T follicular helper cell (primary cell): ENCODE results near the gene HS3ST3B1.
A peak's percentile ranks its signal among the peaks of the same experiment; 100 is the strongest.

Experiments used
- DNase-seq: peaks from one replicate; pipeline ENCODE4 v3.0.0-alpha.2; 2020; ENCODE audit warnings: low read depth

The HS3ST3B1 gene

GRCh38 chr17:14303343-14304221 lies 2.7 kb downstream of the HS3ST3B1 start:
- peak; percentile 36 for DNase-seq

- DNase-seq = no peak
Observed at GRCh38 chr17:14304222-14304772, 3.4 kb downstream of the HS3ST3B1 start.

DNA sequence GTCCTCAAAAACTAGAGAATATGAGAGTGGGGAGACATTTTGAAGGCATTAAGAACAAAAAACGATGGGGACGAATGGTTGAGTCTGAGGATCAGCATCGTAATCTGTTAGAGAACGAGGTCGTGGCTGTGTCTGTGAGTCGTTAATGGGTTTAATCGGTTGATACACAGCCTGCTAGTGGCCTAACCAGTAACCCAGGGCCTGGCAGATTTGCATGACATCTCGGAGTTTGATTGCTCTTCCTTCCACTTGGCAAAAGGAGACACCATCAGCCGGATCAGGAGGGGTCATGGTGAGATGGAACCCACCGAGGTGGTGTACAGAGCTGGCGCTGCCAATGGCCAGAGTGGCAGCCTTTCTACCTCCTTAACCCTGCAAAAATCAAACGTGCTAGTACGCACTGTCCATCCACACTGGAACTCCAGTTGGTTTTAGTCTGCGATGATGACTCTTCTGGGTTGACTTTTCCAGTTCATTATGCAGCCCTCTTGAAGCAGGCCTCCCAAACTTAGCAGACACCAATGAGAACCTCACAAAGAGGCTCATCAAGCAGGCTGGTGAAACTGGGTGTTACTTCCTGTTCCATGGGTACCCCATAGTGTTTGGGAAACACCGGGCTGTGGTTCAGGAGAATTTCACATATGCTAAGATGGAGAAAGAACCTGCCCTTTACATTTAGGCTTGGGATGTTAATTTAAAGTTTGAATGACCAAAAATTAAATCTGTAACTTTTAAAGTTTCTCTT lies 4.1 kb downstream of the HS3ST3B1 start:
- no peak for DNase-seq

- DNase-seq = no peak
Observed at GRCh38 chr17:14305785-14306496, 5.1 kb downstream of the HS3ST3B1 start.

GRCh38 chr17:14306596-14306995 lies 5.7 kb downstream of the HS3ST3B1 start:
- no peak for DNase-seq

GRCh38 chr17:14307560-14308024 lies 6.7 kb downstream of the HS3ST3B1 start:
- DNase-seq = no peak

DNA sequence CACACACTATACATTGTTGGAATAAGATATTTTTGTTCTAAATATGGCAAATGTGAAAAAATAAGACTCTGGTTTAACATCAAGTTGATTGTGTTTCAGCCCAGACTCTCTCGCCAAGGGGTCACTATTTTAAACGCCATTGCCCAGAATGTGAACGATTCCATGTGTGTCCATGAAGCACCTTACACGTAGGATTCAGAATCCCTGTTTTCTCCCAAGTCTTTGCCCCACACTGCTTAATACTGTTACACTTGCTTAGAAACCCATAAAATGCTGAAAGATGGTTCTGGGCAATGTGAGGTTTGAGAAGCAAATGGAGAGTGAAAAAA lies 7.7 kb downstream of the HS3ST3B1 start:
- no peak for DNase-seq

DNA sequence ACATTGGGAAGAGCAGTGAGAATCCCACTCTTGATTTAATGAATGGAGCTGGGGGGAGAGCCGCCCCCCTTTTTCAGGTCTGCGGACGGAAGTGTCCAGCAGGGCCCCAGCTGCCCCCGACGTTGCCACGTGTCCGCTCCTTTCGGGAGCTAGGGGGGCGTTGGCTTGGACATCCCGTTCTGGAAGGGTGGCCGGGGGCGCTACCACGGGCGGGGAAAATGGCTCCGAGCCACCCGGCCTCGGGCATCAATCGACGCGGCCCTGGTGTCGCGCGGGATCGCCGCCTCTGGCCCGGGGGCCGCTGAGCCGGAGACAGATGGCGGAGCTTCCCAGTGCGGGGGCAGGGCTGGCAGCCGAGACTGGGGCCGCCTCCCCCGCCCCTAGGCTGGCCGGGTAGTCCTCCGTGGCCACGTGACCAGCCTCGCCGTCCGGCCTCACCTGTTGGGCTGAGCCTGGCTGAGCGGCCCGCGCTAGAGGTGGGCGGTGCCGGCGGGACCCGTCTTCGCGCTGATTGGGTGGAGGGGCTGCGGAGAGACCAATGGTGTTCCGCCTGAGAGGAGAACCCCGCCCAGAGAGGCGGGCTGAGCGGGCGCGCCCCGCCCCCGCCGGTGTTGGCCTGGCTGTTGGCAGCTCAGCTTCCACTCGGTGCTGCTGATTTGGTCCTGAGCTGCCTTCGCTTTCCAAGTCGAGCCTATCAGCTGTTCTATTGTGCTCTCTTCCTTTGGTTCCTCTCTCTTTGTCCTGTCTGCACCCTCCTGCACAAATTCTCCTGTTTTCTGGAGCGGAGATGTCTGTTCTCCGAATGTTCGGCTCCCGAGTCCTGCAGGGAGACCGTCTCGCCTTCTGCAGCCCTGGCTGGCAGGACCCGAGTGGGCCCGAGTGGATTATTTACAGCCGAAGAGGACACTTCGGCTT lies 8.3 kb downstream of the HS3ST3B1 start:
- peak; percentile 89 for DNase-seq

DNA sequence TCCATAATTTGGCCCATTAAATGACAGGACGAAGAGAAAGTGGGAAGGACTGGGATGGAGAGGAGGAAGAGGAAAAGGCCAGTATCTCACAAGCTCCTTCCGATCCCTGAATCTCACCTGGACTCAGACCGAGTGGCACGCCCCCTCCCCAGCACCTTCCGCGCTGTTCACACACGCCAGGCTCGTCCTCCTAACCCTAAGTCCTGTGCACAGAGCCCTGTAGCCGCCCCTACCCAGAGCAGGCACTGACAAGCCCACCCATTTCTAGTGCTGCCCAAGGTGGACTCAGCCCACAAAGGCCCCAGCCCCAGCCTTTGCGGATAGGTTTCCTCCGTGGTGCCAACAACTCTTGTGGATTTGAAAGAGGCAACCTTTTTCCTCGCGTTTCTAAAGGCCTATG lies 9.2 kb downstream of the HS3ST3B1 start:
- DNase-seq = no peak

GRCh38 chr17:14310605-14311004 lies 9.7 kb downstream of the HS3ST3B1 start:
- no peak for DNase-seq

GRCh38 chr17:14311186-14311705 lies 10.4 kb downstream of the HS3ST3B1 start:
- no peak for DNase-seq

GRCh38 chr17:14311981-14312380 lies 11.1 kb downstream of the HS3ST3B1 start:
- DNase-seq = no peak

GRCh38 chr17:14312522-14312921 lies 11.6 kb downstream of the HS3ST3B1 start:
- DNase-seq = no peak

GRCh38 chr17:14316126-14316832 lies 15.4 kb downstream of the HS3ST3B1 start:
- DNase-seq = no peak

DNA sequence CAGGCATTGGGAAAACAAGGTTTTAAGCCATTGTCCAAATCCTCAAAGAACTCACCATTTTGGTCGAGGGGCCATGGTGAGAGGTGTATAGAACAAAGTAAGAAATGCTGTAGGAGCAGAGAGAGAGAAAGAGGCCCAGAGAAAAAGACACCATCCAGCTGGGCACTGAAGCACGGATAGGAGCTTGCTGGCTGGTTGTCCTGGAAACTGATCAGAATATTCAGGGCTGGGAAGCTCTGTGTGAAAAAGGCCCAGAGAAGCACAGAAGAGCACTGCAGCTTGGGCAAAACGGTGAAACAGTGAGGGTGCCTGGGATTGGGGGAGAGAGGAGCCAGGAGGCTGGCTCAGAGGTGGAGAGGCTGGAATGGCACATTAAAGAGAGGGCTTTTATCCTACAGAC lies 16.5 kb downstream of the HS3ST3B1 start:
- no peak for DNase-seq

GRCh38 chr17:14318109-14318917 lies 17.4 kb downstream of the HS3ST3B1 start:
- DNase-seq = no peak

DNA sequence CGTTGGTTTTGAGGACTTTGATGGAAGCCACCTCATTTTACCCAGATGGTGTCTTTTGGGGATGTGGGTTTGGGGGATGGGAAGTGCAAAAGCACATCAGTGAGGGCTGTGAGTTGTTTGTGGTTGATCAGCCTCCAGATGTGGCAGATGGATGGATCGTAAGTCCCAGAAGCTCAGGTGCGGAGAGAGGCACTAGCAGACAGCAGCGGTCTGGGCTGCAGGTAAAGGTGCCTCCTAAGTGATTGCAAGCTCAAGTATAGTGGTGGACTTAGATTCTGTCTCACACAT lies 18.0 kb downstream of the HS3ST3B1 start:
- DNase-seq = no peak

GRCh38 chr17:14320098-14320497 lies 19.2 kb downstream of the HS3ST3B1 start:
- no peak for DNase-seq

DNA sequence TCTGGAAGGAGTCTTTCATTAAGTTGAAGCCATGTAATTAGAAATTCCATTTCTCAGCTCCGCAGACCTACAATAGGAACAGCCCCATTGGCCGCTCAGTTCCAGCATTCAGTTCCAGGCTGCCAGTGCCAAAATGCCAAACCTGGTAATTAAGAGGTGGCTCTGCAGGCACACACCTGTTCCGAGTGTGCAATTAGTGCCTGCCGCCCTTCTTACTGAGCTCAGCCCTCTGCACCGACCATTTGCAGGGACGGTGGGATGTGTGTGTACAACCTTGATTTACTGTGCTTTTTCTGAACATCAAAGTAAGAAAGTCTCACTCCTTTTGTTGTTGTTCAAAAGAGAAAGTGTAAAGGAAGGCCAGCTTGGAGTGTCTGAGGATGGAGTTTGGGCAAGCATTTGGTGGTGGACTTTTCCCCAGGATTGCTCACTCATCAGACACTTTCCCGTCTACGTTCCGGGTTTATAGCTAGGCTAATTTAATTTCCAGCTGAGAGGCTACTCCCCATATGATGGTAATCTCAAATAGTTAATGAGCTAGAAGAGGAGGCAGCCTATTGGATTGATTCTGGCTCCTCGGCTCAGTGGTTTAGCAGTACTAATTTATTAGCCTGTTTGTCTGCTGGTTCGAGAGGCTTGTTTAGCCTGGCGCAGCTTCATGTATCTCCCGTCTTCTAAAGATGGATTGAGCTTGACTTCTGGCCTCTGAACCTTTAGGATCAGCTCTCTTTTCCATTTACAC lies 20.0 kb downstream of the HS3ST3B1 start:
- no peak for DNase-seq
